GM18873 (cell line): ENCODE results near the gene CHN1.

ENCODE experiments used
- ATAC-seq: cut with Tn5 transposase; IDR thresholded peaks from one replicate; pipeline ENCODE4 v1.9.1; 2021; ENCODE audit warnings: mild to moderate bottlenecking, moderate library complexity, moderate number of reproducible peaks; ENCODE audit not compliant: unreplicated experiment, low FRiP score

Gene CHN1

DNA sequence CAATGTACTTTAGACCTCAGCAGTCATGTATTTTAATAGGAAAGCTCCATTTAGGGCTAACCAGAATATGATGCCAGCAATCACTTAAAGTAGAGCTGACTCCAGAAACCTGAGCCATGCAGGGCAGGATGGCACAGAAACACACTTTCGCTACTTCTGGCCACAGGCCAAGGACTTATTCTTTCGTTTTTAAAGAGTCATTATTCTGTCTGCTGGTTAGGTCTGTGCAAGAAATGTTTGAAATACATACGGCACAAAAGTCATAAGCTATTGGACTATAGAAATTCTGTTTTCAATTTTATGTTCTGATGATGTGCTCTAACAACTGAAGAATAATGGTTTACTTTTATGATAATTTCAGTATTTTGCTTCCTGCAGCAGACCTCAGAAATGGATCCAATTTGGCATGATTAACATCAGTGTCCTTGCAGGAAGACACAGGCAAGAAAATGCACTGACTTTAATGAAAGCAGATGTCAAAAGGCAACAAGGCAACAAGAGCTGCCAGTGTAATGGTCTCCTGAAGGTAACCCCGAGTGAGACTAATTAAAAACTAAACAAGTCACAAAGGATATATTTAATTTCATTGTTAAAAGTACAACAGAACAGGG, 126.5 kb downstream of the CHN1 start:
- no peak for ATAC-seq

DNA sequence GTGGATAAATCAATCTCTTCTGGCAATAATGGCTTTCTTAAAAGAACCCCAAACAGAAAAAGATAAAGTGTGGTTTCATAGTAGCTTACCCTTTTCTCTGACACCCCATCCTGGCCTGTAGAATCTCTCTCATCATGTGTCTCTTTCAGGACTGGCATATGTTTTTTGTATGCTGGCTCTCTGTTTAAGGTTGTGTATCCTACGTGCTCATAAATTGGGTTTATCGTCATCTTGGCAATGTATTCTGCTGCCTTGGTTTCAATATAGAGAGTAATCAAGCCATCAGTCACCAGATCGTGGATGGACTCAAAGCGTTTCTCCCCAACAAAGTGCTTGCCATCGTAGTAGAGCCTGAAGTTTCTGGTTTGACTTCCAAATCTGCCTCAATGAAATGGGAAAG, 127.4 kb downstream of the CHN1 start:
- no peak for ATAC-seq

DNA sequence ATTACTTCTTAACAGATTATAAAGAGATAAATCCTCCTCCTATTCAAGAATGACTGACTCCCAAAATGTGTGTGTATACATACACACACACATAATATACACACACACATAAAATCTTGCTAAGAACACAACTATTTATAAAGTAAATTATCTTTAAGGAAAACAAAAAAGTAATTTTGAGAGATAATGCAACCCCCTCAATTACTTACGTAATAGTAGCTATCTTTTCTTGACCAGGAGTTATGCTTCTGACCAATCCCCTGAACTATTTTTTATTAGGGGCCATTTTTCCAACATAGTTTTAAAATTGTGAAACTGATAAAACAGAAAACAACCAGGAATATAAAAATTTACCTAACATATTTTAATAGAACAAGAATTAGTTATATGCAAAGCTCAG, 127.9 kb downstream of the CHN1 start:
- no peak for ATAC-seq

DNA sequence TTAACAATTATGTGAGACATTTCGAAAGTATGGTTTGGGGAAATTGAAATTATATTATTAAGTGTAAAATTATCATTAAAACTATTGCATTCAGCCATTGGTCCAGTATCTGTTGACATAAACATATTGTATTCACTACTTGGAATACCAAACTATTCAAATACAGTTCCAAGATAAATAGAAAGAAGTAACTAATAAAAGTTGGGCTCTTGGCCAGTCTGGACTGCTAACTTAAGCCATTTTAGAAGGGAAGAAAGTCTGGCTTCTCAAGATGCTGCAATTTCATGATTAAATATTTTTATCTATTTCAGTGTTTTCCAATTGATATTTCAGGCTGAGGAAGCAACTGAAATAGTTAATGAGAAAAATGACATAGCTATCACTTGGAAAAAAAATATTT, 131.1 kb downstream of the CHN1 start:
- no peak for ATAC-seq

DNA sequence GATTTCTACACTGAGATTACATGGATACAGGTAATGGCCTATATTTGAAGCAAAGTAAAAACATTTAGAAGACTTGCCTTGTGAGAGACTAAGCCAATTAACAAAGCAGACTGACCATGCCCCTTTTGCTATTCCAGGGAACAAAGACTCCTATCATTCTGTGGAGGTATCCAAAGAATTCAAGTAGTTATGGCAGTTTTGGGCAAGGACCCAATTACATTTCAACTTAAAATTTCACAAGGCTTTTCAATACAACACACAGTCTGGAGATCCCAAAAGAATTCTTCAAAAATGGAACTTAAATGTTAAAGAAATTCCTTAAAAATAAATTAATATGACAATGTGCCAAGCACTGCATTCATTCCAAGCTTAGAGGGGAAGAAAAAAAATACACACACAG, 131.7 kb downstream of the CHN1 start:
- no peak for ATAC-seq

DNA sequence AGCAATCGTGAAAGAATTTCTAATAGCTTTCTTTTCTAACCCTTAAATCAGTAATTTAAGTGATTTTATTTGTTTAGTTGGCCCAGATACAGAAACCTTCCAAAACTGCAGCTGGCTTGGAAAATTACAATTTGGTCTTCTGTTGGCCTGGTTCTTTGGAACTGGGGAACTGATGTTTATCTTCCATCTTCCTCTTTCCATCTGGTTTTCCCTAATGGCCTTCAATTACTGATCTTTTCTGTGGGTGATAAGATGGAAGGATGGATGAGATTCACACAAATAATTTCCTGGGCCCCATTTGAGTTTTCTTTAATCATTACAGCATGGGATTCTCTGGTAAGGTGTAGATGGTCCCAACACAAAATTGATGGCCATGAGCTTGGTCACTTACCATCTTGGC, 134.4 kb downstream of the CHN1 start:
- ATAC-seq, result no peak

DNA sequence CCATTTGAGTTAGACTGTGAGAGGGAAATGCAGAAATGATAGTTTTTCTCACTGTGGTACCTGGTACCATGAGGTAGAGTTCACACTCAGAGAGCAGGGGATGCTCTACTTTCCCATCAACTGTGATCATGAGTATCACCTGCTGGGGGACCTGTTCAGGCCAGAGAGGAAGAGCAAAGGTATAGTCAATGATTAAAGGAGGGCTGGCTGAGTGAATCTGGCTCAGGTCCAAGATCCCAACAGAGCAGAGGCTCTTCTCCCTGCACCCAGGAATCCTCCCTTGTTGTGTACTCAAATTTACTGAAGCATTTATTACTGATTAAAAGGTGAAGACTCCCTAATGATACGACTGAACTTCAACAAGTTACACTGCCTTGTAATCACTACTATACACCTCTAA, 136.3 kb downstream of the CHN1 start:
- ATAC-seq, result no peak

DNA sequence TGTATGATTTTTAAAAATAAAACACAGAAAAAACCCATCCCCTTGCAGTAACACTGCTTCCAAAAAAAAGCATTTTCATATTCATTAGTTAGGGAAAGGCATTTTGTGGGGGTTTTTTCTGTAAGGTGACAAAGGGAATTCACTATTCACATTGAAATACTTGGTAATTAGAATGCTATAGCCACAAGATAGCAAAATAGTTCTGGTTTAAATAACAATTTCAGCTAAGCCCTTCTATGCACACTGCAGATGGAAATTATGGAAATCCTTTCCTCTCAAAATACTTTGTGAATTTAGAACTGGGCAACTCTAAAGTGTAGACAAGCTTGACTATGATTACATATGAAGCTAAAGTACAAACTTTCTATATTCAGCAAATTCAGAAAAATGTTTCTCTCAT, 138.8 kb downstream of the CHN1 start:
- ATAC-seq, result no peak

DNA sequence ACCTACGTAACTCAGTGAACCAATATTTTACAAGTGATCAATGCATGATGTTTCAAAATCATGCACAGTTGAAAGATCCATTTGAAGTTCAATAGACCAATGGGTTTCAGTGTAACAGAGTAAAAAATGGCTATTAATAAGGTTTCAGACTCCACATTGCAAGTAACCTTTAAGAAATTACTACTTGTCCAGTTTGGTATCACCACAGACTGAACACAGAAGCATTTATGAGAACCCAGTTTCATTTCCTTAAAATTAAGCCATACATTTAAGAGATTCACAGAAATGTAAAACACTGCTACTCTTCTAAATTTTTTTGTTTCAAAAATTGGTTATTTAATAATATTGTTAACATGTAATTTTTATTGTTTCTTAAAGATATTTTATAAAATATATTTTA, 142.0 kb downstream of the CHN1 start:
- no peak for ATAC-seq

DNA sequence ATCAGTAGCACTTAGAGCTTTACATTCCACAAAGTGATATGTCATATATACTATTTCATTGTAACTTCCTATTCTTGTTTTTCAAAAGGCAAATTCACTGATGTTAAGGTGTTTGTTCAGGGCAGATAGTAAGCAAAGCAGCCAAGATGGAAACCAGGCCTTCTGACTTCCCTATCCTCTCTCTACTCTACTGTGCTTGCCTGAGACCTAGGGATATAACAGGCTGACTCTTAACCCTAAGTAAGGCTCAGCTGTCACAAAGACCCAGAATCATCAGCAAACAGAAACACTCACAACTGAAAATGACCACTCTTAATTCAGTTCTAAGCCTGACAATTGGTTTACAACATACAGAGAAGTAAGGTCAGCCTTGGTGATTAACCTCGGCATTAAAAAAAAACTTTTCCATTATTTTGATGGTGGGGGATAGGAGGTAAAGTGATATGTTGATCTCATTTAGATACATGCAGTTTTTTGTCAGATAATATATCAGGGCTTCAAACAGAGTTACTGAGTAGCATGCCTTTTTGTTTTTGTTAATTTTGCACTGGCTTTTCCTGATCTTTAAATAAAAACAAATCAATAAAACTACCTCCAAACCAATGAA, 145.5 kb downstream of the CHN1 start:
- ATAC-seq, result no peak

DNA sequence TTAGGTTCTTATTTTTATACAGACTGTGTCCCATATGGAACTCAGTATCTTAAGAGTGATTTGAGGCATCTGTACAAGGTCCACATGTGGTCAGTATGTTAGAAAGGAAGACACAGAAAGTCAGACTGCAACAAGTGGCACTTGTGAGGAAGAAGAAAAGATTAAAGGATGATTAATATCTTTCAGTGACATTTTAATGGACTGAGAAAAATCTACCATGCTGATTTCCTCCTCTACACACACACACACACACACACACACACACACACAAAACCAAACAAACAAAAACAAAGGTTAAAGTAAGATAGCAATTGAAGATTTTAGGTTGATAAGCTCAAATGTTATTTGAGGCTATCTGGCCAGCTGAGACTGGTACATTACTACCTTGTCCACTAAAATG, 146.4 kb downstream of the CHN1 start:
- ATAC-seq, result no peak

DNA sequence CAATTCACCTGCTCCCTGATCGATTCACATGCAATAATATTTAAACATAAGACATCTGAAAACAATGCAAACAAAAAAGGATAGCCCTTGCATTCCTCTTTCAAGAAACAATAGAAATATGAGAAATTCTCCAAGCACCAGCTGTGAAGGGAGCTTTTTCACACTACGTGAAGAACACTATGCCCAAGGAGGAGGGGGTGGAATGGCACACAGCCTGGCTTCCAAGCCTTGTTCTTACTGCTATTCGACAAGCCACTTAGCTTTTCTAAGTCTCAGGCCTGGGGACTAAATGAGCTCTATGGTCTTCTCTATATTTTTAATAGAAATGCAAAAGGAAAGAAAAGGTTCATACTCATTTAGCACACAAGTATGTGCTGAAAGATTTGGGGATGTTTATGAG, 148.7 kb downstream of the CHN1 start:
- ATAC-seq, result no peak

DNA sequence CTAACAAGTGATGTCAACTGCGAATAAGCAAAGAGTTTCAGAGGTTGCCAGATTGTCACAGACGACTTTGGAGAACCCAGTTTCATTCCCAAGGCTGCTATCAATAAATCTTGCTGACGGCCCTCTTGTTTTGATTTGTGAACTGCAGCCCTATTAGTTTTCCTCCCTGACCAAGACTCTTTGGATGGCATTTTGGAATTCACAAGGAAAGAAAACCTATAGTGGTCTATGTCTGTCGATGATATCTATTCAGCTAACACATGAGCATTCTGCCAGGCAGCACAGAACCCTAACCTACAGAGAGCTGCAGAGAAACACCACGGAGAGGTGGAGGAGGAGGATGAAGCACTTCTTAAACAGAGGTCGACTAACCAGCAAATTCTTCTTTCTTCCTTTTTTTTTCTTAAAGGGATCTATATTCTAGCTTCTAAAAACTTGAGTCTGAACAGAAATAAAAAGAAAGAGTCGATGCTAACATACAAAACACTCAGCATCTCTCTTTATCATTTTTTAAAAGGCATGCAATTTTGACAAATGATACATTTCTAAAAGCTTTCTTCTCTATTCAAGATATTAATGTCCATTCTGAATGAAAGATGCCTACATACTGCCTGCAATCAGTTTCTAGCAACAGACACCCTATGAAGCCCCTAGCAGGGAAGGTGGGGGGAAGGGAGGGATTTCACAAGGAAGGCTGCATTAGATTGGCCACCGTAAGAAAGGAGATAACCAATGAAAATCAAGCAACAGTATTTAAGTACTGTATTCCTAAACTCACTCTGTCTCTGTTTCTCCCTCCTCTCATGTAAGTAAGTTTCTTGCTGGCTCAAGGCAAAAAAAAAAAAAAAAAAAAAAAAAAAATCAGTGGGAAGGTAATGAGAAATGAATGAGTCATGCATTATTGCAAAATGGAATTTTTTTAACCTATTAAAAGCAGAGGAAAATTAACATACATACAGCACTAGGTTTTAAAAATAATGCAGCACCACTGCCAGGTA, 157.9 kb downstream of the CHN1 start:
- no peak for ATAC-seq

DNA sequence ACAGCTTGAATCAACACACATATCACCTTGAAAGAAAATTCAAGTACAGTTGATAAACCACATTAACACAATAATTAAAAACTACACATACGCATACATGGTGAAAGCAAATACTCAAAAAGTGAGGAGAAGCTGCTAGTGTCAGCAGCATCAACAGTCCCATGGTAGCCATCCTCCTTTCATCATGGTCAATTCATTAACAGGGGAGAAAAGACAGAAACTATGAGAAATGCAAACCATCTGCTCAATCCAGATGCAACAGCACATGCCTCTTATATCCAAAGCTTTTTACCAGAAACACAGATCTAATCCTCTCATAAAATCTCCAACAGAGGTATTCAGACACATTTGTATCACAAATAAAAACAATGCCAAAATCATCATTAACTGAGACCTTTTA, 159.0 kb downstream of the CHN1 start:
- no peak for ATAC-seq

DNA sequence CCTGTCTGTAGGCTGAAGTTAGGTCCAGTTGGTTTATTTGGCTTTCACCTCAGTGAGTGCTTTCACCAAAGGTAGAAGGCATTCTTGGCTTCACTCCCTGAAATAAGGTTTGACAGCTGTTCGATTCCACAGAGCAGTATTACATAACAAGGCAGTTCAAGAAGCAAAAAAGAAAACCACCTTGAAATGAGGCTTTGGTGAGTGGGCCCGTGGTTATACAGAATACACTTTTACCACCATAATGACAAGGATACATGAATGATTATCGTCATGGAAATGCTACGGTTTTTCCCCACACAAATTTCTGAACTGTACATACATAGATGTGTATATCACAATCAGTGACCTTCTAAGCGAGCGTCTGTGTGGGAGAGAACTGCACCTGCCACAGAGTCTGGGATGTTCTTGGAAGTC, 160.9 kb downstream of the CHN1 start:
- ATAC-seq, result no peak

DNA sequence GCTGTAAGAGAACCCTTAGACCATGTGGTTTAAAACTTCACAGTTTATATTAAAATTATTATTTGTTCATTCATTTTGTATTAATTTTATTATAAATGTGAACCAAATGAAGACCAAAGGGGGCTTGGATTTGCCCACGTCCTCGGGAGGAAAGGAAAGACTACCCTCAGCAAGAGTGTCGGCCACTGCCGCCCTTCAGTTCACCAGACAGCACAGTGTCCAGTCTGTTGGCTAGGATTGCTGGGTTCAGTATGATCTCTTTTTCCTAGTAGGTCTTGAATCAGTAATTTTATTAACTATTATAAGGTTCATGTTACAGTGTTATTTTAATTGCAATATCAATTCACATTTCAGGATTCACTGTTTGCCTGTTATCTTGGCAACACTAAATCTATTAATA, 162.7 kb downstream of the CHN1 start:
- no peak for ATAC-seq

DNA sequence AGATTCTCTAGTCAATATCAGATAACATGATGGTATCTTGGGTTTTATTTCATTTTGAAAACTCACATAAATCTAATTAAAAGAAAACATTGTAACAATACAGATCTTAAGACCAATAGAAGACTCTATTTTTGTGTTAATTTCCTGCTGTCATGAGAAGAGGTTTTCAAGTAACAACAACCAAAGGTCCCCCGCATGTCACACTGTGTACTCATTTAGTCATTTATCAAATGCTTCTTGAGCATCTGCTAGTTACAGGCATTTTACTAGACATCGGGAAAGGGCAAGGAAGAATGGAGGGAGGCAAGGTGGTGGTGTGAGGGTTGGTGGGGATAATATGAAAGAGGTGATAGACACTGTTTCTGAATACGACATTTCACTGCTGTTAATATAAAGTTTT, 163.2 kb downstream of the CHN1 start:
- ATAC-seq, result no peak

DNA sequence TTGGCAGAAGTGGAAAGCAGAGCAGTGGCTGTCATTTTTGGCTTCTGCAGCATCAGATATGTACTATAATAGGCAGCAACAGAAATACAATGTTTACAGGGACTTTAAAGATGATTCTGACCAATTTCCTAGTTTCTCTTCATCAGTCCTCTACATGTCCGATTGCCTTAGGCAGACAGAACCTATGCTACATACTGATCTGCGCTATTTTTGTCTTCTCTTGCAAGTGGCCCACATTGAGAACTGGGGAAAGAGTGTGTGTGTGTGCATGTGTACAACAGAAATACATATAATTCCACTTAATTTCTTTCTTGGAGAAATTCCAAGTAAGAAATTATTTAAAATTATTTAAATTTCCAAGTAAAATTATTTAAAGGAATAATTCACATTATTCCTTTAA, 163.8 kb downstream of the CHN1 start:
- no peak for ATAC-seq

DNA sequence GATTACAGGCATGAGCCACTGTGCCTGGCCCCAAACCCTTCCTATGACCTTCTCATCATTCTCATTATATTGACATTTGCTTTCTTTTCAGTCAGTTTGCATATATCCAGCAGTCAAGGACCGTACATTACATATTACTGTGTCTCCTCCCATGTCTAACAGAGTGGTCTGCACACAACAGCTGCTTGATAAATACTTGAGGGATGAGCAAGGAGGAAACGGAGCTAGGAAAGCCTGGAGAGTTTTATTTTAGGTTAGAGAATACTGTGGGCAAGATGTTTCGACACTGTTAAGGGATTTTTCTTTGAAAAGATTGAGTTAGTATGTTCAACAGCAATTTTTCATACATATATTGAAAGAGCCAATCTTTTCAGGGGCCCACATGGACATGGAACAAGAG, 164.7 kb downstream of the CHN1 start:
- ATAC-seq, result no peak

DNA sequence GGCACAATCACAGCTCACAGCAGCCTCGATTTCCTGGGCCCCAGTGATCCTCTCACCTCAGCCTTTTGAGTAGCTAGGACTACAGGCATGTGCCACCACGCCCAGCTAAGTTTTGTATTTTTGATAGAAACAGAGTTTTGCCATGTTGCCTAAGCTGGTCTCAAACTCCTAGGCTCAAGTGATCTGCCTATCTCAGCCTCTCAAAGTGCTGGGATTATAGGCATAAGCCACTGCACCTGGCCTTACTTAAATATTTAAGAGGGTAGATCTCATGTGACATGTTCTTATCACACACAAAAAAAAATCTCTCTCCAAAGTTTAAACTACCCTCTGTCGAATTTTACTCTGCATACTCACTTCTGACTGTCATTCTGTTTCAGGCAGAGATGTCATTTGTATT, 165.5 kb downstream of the CHN1 start:
- ATAC-seq, result no peak

DNA sequence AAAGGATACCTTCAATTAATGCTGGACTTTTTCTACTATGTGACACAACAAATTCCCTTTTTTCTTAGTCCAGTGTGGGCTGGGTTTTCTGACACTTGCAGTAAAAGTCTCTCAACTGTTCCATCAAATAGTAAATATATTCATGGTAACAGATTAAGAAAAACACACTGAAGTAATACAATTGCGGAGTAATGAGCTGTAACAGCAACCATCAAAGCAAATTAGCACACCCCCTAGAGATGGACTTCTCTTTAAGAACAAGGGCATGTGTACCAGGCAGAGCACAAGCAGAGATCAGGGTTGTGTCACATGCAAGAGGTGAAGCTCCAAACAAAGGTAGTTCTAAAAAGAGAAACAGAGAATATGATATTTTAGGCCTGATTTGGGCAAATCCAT, 168.2 kb downstream of the CHN1 start:
- ATAC-seq, result no peak
